ENCODE measurements around the gene TMEM200A. TPM values are rescaled to one million over a fixed set of nuclear protein-coding genes. Genes with fewer than 3 reads are reported as not detected.

Gene TMEM200A
- total RNA-seq, 6 donors from 2014 or later: under 0.01 to 5.5 (median 3.3) TPM

- Histone ChIP-seq H3K27me3 (no peaks in the 10 kb centered on the region), H3K27ac (no peak overlapping the region), H3K4me3 (no peak overlapping the region), H3K9me3 (no peaks in the 10 kb centered on the region), H3K36me3 (no peaks in the 10 kb centered on the region), H3K4me1 (peaks cover 0 to 6% (median 0%) of the 10 kb centered on the region in 4 donors)
- WGBS, 2 donors: 51 to 52% methylated on average over 2 of the region's 2 CpGs
- DNase-seq: no peak
- no peak for TF ChIP-seq POLR2AphosphoS5 (IDR thresholded peaks at IDR 0.05)
- no peak for TF ChIP-seq EP300 (IDR thresholded peaks at IDR 0.05)
- TF ChIP-seq CTCF (IDR thresholded peaks at IDR 0.05): no peak
- TF ChIP-seq POLR2A (IDR thresholded peaks at IDR 0.05): no peak
- no peak for ATAC-seq (ENCODE audit: low FRiP score in 2 of 2)
Measured at GRCh38 chr6:130373992-130374391, 8.2 kb downstream of the TMEM200A start.

- ATAC-seq (ENCODE audit: low FRiP score in 2 of 2) (no peak), DNase-seq (no peak)
- TF ChIP-seq POLR2AphosphoS5 (IDR thresholded peaks at IDR 0.05) (no peak), CTCF (IDR thresholded peaks at IDR 0.05) (no peak), EP300 (IDR thresholded peaks at IDR 0.05) (no peak), POLR2A (IDR thresholded peaks at IDR 0.05) (no peak)
- H3K4me1 ChIP-seq: peaks cover 0 to 6% (median 0%) of the 10 kb centered on the region in 4 donors
- no peak overlapping the region for H3K27ac ChIP-seq
- no peaks in the 10 kb centered on the region for H3K9me3 ChIP-seq
- no peaks in the 10 kb centered on the region for H3K36me3 ChIP-seq
- no peaks in the 10 kb centered on the region for H3K27me3 ChIP-seq
- 26 to 31% methylated on average over 1 of the region's 1 CpG for WGBS, 2 donors
- no peak overlapping the region for H3K4me3 ChIP-seq
Measured at GRCh38 chr6:130376936-130377335, 11.1 kb downstream of the TMEM200A start.

- Histone ChIP-seq H3K4me1 (peaks cover 0 to 6% (median 0%) of the 10 kb centered on the region in 4 donors), H3K27ac (no peak overlapping the region), H3K9me3 (no peaks in the 10 kb centered on the region), H3K4me3 (no peak overlapping the region), H3K27me3 (no peaks in the 10 kb centered on the region), H3K36me3 (no peaks in the 10 kb centered on the region)
- TF ChIP-seq POLR2A (IDR thresholded peaks at IDR 0.05): no peak
- TF ChIP-seq CTCF (IDR thresholded peaks at IDR 0.05): no peak
- TF ChIP-seq POLR2AphosphoS5 (IDR thresholded peaks at IDR 0.05): no peak
- no peak for TF ChIP-seq EP300 (IDR thresholded peaks at IDR 0.05)
- DNase-seq (no peak), ATAC-seq (ENCODE audit: low FRiP score in 2 of 2) (no peak)
Measured at GRCh38 chr6:130377371-130377770, 11.6 kb downstream of the TMEM200A start.

- no peak overlapping the region for H3K27ac ChIP-seq
- no peak overlapping the region for H3K4me3 ChIP-seq
- DNase-seq (no peak), ATAC-seq (ENCODE audit: low FRiP score in 2 of 2) (no peak)
- H3K27me3 ChIP-seq: no peaks in the 10 kb centered on the region
- TF ChIP-seq POLR2AphosphoS5 (IDR thresholded peaks at IDR 0.05) (no peak), CTCF (IDR thresholded peaks at IDR 0.05) (no peak), EP300 (IDR thresholded peaks at IDR 0.05) (no peak), POLR2A (IDR thresholded peaks at IDR 0.05) (no peak)
- no peaks in the 10 kb centered on the region for H3K9me3 ChIP-seq
- peaks cover 0 to 6% (median 0%) of the 10 kb centered on the region in 4 donors for H3K4me1 ChIP-seq
- 90 to 93% methylated on average over 2 of the region's 2 CpGs for WGBS, 2 donors
- no peaks in the 10 kb centered on the region for H3K36me3 ChIP-seq
Measured at GRCh38 chr6:130377915-130378314, 12.1 kb downstream of the TMEM200A start.

GRCh38 chr6:130379223-130379622 lies 13.4 kb downstream of the TMEM200A start:
- H3K36me3 ChIP-seq: no peaks in the 10 kb centered on the region
- DNase-seq (no peak), ATAC-seq (ENCODE audit: low FRiP score in 2 of 2) (no peak)
- no peak overlapping the region for H3K4me3 ChIP-seq
- no peaks in the 10 kb centered on the region for H3K27me3 ChIP-seq
- 86 to 98% methylated on average over 3 of the region's 3 CpGs for WGBS, 2 donors
- TF ChIP-seq POLR2A (IDR thresholded peaks at IDR 0.05) (no peak), CTCF (IDR thresholded peaks at IDR 0.05) (no peak), POLR2AphosphoS5 (IDR thresholded peaks at IDR 0.05) (no peak), EP300 (IDR thresholded peaks at IDR 0.05) (no peak)
- no peak overlapping the region for H3K27ac ChIP-seq
- H3K4me1 ChIP-seq: peaks cover 0 to 6% (median 0%) of the 10 kb centered on the region in 4 donors
- H3K9me3 ChIP-seq: no peaks in the 10 kb centered on the region

All from upper lobe of left lung (tissue), 6 donors.